Measurements from ENCODE around the gene CRIP1. TPM values are rescaled to one million over a fixed set of nuclear protein-coding genes. Genes with fewer than 3 reads are reported as not detected.

CRIP1 gene
- total and polyA plus RNA-seq, 2 donors (not counting 3 experiments of a cell fraction or from before 2014, with no cell fraction given): 3.1 to 8.1 TPM

DNA sequence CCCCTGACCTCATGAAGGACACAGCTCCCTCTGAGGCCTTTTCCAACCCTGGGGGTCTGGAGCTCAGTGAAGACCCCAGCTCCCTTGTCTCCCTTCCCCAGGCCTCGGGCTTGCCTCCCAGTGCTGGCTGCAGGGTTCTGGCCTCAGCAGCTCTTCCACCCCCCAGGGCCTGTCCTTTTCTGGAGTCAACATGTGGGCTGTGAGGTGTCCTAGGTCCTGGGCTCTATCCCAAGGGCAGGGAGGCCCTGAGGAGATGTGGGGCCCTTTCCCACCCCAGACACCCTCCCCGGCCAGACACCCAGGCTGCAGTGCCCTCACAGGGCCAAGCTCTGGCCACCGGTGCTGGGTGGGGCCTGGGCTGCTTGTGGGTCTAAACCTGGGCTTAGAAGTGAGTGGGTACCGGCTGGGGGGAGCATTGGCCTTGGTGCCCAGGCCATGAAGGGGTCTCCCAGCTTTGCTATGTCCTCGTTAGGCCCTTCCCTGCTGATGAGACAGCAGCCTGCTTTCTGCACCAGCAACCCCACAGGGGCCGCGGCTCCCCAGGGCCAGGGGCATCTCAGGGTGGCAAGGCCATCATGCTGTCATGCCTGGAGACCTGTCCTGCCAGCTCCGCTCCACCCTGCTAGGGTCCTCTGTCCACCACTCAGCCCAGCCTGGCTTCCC is 14.7 kb upstream of the CRIP1 start:
- no peak overlapping the region for H2AFZ ChIP-seq (ENCODE audit: low read depth, low read length)
- dilution Hi-C loops (cut with MboI; ENCODE audit: extremely low pct_ligation_motif_present, low sequenced_read_pairs) (no loop called here), intact Hi-C loops (cut with micrococcal nuclease) (no loop called here)
- no peak overlapping the region for H3K4me2 ChIP-seq (ENCODE audit: insufficient read depth, low read length)
- no peaks in the 10 kb centered on the region for H3K9me3 ChIP-seq (replicated peaks; ENCODE audit: control insufficient read depth, insufficient read depth, low read length)
- FAIRE-seq (no peak), DNase-seq (ENCODE audit: low read depth, low spot score) (no peak)
- ChIA-PET POLR2A (interaction anchor here (0.7 kb wide), 1 partner anchor 39 kb away, joined by 3 read pairs; no protein-coding TSS in a partner anchor), CTCF (interaction anchor here (0.6 to 6.3 kb wide), 8 partner anchors 10 to 101 kb away, joined by 3 to 53 read pairs (median 6); partner anchors contain the start of gene CRIP1)
- no peaks in the 10 kb centered on the region for H4K20me1 ChIP-seq (replicated peaks; ENCODE audit: control insufficient read depth, extremely low read depth, insufficient read depth, low read length)
- H3K36me3 ChIP-seq (ENCODE audit: control insufficient read depth in 2 of 2, extremely low read depth in 1 of 2, insufficient read depth in 2 of 2, low read length in 2 of 2): peaks cover 3 to 17% of the 10 kb centered on the region in 2 experiments
- no peak for TF ChIP-seq POLR2AphosphoS5 (IDR thresholded peaks at IDR 0.05; ENCODE audit: insufficient read depth, low read depth, low read length)
- H3K9ac ChIP-seq (replicated peaks; ENCODE audit: extremely low read depth, insufficient read depth, low read length): no peak overlapping the region
- H3K4me1 ChIP-seq (ENCODE audit: control insufficient read depth, extremely low read depth, insufficient read depth, low read length): peaks cover 14% of the 10 kb centered on the region
- H3K27me3 ChIP-seq (ENCODE audit: control insufficient read depth in 2 of 2, insufficient read depth in 2 of 2, low read length in 2 of 2): no peaks in the 10 kb centered on the region
- no TSS peak for BruUV-seq (replicated peaks)
- H3K27ac ChIP-seq (ENCODE audit: insufficient read depth, low read depth, low read length): no peak overlapping the region
- no peaks in the 10 kb centered on the region for H3K9me1 ChIP-seq (replicated peaks; ENCODE audit: control insufficient read depth, extremely low read depth, insufficient read depth, low read length)
- H3K4me3 ChIP-seq (replicated peaks in 1 of 3; ENCODE audit: insufficient read depth in 1 of 3, low read depth in 1 of 3, low read length in 3 of 3): no peak overlapping the region
- peaks cover 5% of the 10 kb centered on the region for H3K79me2 ChIP-seq (ENCODE audit: control insufficient read depth, insufficient read depth, low read length)

DNA sequence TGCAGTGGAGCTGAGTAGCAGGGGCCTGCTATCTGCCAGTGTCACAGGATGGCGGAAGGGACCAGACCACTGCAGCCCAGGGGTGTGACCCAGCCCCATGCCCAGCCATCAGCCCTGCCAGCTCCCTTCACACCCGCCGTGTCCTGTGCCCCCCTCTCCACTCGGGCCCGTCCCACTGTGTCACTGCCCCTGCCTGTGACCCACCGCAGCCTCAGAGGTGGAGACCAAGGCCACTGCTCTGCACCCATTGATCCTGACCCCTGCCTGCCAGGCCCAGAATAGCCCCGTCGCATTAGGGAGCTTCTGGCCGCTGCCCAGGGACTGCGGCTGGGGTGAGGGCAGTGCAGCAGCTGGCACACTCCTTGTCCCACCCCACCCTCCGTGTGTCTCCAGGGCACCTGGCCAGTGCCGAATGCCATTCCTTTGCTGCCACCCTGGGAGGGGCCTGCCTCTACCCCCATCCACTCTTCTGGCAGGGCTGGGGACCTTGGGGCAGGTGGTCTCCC is 14.1 kb upstream of the CRIP1 start:
- intact Hi-C loops (cut with micrococcal nuclease) (no loop called here), dilution Hi-C loops (cut with MboI; ENCODE audit: extremely low pct_ligation_motif_present, low sequenced_read_pairs) (no loop called here)
- H3K27ac ChIP-seq (ENCODE audit: insufficient read depth, low read depth, low read length): no peak overlapping the region
- H4K20me1 ChIP-seq (replicated peaks; ENCODE audit: control insufficient read depth, extremely low read depth, insufficient read depth, low read length): no peaks in the 10 kb centered on the region
- H3K9me1 ChIP-seq (replicated peaks; ENCODE audit: control insufficient read depth, extremely low read depth, insufficient read depth, low read length): no peaks in the 10 kb centered on the region
- no peak overlapping the region for H3K4me3 ChIP-seq (replicated peaks in 1 of 3; ENCODE audit: insufficient read depth in 1 of 3, low read depth in 1 of 3, low read length in 3 of 3)
- no peak overlapping the region for H2AFZ ChIP-seq (ENCODE audit: low read depth, low read length)
- POLR2A ChIA-PET: no interaction called here
- TF ChIP-seq EZH2 (IDR thresholded peaks at IDR 0.05; ENCODE audit: borderline replicate concordance, low read depth, low read length, severe bottlenecking) (no peak), POLR2AphosphoS5 (IDR thresholded peaks at IDR 0.05; ENCODE audit: insufficient read depth, low read depth, low read length) (no peak), POLR2A (IDR thresholded peaks at IDR 0.05; ENCODE audit: low read depth, low read length) (no peak), GATA2 (IDR thresholded peaks at IDR 0.05; ENCODE audit: insufficient read depth, insufficient read length, low read depth, low read length) (no peak), FOS (IDR thresholded peaks at IDR 0.05; ENCODE audit: borderline replicate concordance, insufficient read depth, low read length) (no peak), JUN (IDR thresholded peaks at IDR 0.05; ENCODE audit: borderline replicate concordance, insufficient read depth, insufficient read length, low read depth) (no peak), MYC (IDR thresholded peaks at IDR 0.05; ENCODE audit: low read depth, low read length) (no peak)
- TF ChIP-seq, protein P1, sequence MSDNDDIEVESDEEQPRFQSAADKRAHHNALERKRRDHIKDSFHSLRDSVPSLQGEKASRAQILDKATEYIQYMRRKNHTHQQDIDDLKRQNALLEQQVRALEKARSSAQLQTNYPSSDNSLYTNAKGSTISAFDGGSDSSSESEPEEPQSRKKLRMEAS (IDR thresholded peaks at IDR 0.05; ENCODE audit: insufficient read depth, insufficient read length): no peak
- TF ChIP-seq, protein P2, sequence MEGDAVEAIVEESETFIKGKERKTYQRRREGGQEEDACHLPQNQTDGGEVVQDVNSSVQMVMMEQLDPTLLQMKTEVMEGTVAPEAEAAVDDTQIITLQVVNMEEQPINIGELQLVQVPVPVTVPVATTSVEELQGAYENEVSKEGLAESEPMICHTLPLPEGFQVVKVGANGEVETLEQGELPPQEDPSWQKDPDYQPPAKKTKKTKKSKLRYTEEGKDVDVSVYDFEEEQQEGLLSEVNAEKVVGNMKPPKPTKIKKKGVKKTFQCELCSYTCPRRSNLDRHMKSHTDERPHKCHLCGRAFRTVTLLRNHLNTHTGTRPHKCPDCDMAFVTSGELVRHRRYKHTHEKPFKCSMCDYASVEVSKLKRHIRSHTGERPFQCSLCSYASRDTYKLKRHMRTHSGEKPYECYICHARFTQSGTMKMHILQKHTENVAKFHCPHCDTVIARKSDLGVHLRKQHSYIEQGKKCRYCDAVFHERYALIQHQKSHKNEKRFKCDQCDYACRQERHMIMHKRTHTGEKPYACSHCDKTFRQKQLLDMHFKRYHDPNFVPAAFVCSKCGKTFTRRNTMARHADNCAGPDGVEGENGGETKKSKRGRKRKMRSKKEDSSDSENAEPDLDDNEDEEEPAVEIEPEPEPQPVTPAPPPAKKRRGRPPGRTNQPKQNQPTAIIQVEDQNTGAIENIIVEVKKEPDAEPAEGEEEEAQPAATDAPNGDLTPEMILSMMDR (IDR thresholded peaks at IDR 0.05; ENCODE audit: extremely low read depth in 1 of 2, insufficient read depth in 1 of 2, low read depth in 1 of 2, low read length in 2 of 2): no peak
- no peak for DNase-seq (ENCODE audit: low read depth, low spot score)
- peaks cover 3 to 14% of the 10 kb centered on the region in 2 experiments for H3K36me3 ChIP-seq (ENCODE audit: control insufficient read depth in 2 of 2, extremely low read depth in 1 of 2, insufficient read depth in 2 of 2, low read length in 2 of 2)
- BruUV-seq (replicated peaks): no TSS peak
- peaks cover 19% of the 10 kb centered on the region for H3K4me1 ChIP-seq (ENCODE audit: control insufficient read depth, extremely low read depth, insufficient read depth, low read length)
- CTCF ChIA-PET: interaction anchor here (1.5 to 6.3 kb wide), 6 partner anchors 9 to 102 kb away, joined by 3 to 53 read pairs (median 11); no protein-coding TSS in a partner anchor
- no peak overlapping the region for H3K9ac ChIP-seq (replicated peaks; ENCODE audit: extremely low read depth, insufficient read depth, low read length)
- no peaks in the 10 kb centered on the region for H3K9me3 ChIP-seq (replicated peaks; ENCODE audit: control insufficient read depth, insufficient read depth, low read length)
- FAIRE-seq: no peak
- no peak overlapping the region for H3K4me2 ChIP-seq (ENCODE audit: insufficient read depth, low read length)
- H3K79me2 ChIP-seq (ENCODE audit: control insufficient read depth, insufficient read depth, low read length): peaks cover 10% of the 10 kb centered on the region
- H3K27me3 ChIP-seq (ENCODE audit: control insufficient read depth in 2 of 2, insufficient read depth in 2 of 2, low read length in 2 of 2): no peaks in the 10 kb centered on the region

Measured in endothelial cell of umbilical vein (primary cell).